Nucleus accumbens (tissue), 56 donors: ENCODE results near the gene ENG.
"Not testable (repeated sequence)": the region's sequence is repeated elsewhere in the genome, so short reads cannot be mapped to it uniquely, and the experiment has no call there.

Source experiments
- DNase-seq, 56 donors: peaks; one replicate each; lab custom pipeline; 2025; lab: John Stamatoyannopoulos, UW

ENG gene

GRCh38 chr9:127880143-127880542, 25.7 kb upstream of the ENG start:
- DNase-seq = no peak

- no peak for DNase-seq
Measured at GRCh38 chr9:127878652-127879390, 24.4 kb upstream of the ENG start.

- peak in 9 of 56 donors; percentile 11 to 61 (median 33) for DNase-seq
Measured at GRCh38 chr9:127878001-127878651, 23.7 kb upstream of the ENG start.

GRCh38 chr9:127877566-127877998, 23.1 kb upstream of the ENG start, which contains the start of gene AK1:
Gene AK1, minus strand, starts transcription at chr9:127877675. Its CDS starts 3,058 bp downstream, at chr9:127874617.
- peak in 54 of 56 donors; percentile 27 to 92 (median 77) for DNase-seq

- peak in 23 of 56 donors; percentile 42 to 77 (median 64) for DNase-seq
Measured at GRCh38 chr9:127876764-127877562, 22.5 kb upstream of the ENG start.

- no peak for DNase-seq
Measured at GRCh38 chr9:127876026-127876763, 21.7 kb upstream of the ENG start.

- no peak for DNase-seq
Measured at GRCh38 chr9:127875306-127875966, 21.0 kb upstream of the ENG start.

- peak in 16 of 56 donors; percentile 8 to 73 (median 18) for DNase-seq
Measured at GRCh38 chr9:127874301-127875221, 20.1 kb upstream of the ENG start.

GRCh38 chr9:127873886-127874285, 19.4 kb upstream of the ENG start:
- DNase-seq = peak in 53 of 56 donors; percentile 18 to 89 (median 72)

- peak in 42 of 56 donors; percentile 11 to 81 (median 51) for DNase-seq
Measured at GRCh38 chr9:127873223-127873691, 18.8 kb upstream of the ENG start.

GRCh38 chr9:127872369-127873222, 18.1 kb upstream of the ENG start:
- no peak for DNase-seq

GRCh38 chr9:127871531-127871930, 17.1 kb upstream of the ENG start:
- no peak for DNase-seq

- no peak for DNase-seq
Measured at GRCh38 chr9:127870887-127871286, 16.4 kb upstream of the ENG start.

- DNase-seq = not testable (repeated sequence)
Measured at GRCh38 chr9:127870153-127870491, 15.7 kb upstream of the ENG start.

GRCh38 chr9:127869310-127870152, 15.1 kb upstream of the ENG start:
- peak in 48 of 56 donors; percentile 13 to 86 (median 52) for DNase-seq

GRCh38 chr9:127868278-127868902, 13.9 kb upstream of the ENG start:
- DNase-seq = no peak
